SKM-1 (cell line): ENCODE results near the gene CTNNA3.
A peak's percentile ranks its signal among the peaks of the same experiment; 100 is the strongest.
"Not testable (repeated sequence)": the region's sequence is repeated elsewhere in the genome, so short reads cannot be mapped to it uniquely, and the experiment has no call there.

Experiments used
- DNase-seq: peaks from one replicate; lab custom pipeline; 2025; ENCODE audit not compliant: unreplicated experiment; lab: John Stamatoyannopoulos, UW

CTNNA3 gene

GRCh38 chr10:67606572-67606971 lies 89.4 kb downstream of the CTNNA3 start:
- no peak for DNase-seq

DNA sequence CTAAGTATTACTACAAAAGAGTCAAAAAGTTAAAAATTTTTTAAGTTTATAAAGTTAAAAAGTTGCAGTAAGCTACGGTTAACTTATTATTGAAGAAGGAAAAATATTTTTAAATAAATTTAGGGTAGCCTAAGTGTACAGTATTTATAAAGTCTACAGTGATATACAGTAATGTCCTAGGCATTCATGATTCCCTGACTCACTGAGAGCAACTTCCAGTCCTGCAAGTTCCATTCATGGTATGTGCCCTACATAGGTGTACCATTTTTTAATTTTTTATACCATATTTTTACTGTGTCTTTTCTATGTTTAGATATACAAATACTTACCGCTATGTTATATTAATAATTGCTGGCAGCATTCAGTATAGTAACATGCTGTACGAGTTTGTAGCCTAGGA lies 92.3 kb downstream of the CTNNA3 start:
- DNase-seq, result no peak

GRCh38 chr10:67603086-67603485 lies 92.9 kb downstream of the CTNNA3 start:
- DNase-seq, result no peak

DNA sequence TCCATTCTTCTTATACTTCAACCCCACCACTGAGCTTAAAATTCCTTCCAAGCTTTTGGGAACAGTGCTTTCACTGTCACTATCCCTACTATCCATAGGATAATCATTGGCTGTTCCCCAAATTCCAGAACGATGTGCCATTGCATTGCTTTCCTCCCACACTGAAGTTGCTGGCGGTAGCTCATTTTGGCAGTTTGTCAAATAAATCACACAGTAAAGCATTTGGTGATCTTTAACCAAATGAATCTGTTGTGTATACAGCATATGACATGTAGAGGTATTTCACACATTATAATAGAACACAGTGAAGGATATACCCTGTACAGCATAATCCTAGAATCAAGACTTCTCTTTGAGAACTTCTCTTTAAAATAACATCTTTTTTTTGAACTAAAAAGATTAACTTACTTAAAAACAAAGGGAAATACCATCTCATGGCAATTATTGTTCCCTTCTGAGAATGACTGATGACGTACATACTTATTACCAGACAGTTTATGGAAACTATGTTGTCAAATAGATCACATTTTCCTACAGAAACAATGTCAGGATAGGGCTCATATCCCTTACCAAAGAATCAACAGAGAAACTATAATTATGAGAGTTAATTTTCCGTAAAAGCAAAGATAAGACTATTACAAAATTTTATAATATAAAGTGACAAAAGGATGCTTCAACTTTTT lies 93.6 kb downstream of the CTNNA3 start:
- no peak for DNase-seq

DNA sequence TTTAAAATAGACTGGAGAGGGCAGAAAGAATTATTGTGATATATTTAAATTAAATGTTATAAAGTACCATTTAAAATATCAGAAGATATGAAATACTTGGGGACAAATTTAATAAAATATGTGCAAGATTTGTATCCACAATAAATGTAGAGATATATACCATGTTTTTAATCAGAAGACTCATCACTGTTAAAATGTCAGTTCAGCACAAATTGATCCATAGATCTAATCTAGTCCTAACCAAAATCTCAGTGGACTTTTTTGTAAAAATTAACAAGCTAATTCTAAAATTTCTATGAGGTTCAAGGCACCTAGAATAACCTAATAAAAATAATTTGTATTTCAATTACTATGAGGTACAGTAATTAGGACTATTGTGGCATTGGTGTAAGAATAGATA lies 96.4 kb downstream of the CTNNA3 start:
- DNase-seq, result no peak

- no peak for DNase-seq
These were observed 99.4 kb downstream of the CTNNA3 start for GRCh38 chr10:67596641-67597040.

GRCh38 chr10:67587771-67588170 lies 108.2 kb downstream of the CTNNA3 start:
- no peak for DNase-seq

DNA sequence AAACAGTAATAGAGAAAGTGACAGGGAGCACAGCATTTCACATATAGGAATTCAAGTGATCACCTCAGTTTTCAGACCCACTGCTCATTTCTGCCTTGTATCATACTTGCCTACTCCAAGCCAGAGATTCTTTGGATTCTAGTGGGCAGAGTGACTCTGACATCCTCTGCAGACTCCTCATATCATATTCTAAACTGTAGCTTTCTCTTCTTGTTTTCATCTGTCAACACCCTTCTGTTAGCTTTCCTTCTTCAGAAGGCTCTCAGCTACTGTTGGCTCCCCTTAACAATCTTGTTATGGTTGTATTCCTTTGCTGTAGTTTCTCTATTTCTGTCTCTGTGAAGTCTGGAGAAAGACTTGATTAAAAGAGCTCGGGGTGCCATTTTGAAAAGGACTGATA lies 120.5 kb downstream of the CTNNA3 start:
- DNase-seq, result no peak

- DNase-seq, result no peak
These were observed 122.5 kb downstream of the CTNNA3 start for GRCh38 chr10:67573484-67573883.

DNA sequence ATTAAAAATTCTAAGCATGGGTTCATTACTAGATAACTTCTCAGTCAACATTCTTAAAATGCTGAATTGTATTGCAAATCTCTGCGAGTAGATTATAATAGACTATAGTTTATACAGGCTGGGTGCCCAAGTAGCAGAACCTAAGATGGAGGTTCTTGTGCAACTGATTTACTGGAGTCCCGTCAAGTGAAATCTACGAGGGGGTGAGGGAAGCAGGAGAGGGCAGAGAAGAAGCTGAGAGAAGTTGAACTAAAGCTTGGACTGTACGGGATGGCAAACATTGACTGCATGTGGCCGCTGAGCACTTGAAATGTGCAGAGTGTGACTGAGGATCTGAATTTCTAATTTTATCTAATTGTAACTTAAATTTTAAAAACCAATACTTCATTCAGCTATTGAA lies 124.5 kb downstream of the CTNNA3 start:
- no peak for DNase-seq

- not testable (repeated sequence) for DNase-seq
These were observed 137.7 kb downstream of the CTNNA3 start for GRCh38 chr10:67558311-67558710.

- no peak for DNase-seq
These were observed 142.7 kb downstream of the CTNNA3 start for GRCh38 chr10:67553254-67553653.

GRCh38 chr10:67550838-67551402 lies 145.1 kb downstream of the CTNNA3 start:
- DNase-seq, result no peak

DNA sequence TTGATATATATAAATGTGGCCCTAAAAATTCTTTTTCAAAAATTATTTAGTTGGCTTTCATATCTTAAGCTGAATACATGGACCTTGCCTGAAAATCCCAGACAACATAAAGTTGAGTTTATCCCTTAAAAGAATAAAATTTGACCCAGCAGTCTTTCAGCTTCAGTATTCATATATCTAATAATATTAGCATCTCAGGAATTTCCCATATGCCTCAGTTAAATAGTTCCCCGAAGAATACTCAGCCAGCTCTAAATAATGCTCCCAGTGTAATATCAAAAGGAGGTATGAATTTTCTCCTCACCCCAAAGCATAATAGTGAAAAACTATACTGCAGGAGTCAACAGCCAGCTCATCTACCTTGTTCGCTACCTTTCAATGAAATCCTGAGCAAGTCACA lies 145.9 kb downstream of the CTNNA3 start:
- no peak for DNase-seq

- DNase-seq, result no peak
These were observed 146.6 kb downstream of the CTNNA3 start for GRCh38 chr10:67549390-67549789.

DNA sequence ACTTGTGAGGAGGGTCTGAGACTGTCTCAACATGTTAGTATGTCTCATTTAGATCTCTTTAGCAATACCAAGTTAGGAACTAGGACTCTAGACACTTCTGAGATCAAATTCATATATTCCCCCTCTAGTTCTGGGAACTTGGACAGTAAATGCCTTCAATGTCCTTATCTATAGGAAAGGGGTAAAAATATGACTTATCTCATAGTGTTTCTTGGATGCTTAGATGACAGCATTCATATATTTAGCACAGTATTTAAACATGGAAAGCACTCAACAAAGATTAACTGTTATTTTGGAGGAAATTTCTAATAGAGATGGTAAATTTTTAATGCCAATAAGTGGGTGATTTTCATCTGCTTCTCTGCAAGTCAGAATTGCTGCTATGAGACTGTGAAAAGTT lies 154.6 kb downstream of the CTNNA3 start:
- DNase-seq, result no peak

DNA sequence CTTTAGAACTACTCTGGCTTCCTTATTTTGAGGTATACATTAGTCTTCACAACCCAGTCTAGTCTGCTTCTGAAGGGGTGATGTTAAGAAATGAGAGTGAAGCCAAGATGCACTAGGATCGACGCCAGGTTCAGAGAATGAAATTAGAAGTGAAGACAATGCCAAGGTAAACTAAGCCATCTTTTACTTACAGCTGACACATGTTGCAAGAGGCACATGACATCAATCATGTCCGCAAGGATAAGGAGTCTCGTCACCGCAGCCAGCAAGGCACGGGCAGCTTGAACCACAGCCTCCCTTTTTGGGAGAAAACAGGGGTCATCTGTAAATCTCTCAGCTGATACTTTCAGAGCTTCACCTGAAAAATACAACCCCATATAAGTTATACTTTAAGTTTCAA lies 156.7 kb downstream of the CTNNA3 start:
- no peak for DNase-seq

GRCh38 chr10:67537906-67538305 lies 158.1 kb downstream of the CTNNA3 start:
- DNase-seq, result no peak

DNA sequence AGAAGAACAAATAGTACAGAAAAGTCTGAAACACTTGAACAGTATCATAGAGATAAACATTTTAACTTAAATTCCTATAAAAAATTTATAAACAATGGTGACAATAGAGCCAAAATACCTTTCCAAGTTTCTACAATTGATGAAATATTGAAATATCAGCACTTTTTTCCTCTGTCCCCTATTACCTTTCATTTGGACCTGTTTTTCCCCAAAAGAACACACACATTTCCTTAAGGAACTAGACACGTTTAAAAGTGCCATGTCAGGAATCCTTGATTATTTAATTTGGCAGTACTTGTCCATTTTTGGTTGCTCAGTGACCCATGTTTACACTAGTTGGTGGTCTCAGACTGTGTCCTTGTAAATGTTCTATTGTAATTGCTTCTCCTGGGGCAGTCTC lies 162.6 kb downstream of the CTNNA3 start:
- DNase-seq, result no peak

- DNase-seq, result not testable (repeated sequence)
These were observed 165.0 kb downstream of the CTNNA3 start for GRCh38 chr10:67530990-67531389.

DNA sequence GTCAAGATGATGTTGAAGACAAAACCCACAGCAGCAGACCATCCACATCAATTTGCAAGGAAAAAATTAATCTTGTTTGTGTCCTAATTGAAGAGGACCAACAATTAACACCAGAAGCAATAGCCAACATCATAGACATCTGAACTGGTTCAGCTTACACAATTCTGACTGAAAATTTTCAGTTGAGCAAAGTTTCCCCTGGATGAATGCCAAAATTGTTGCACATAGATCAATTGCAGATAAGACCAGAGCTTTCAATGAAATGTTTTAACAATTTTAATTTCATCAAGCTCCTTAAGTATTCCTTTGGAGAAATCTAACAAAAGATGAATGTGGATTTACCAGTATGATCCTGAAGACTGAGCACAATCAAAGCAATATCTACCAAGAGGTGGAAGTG lies 168.6 kb downstream of the CTNNA3 start:
- DNase-seq, result no peak

DNA sequence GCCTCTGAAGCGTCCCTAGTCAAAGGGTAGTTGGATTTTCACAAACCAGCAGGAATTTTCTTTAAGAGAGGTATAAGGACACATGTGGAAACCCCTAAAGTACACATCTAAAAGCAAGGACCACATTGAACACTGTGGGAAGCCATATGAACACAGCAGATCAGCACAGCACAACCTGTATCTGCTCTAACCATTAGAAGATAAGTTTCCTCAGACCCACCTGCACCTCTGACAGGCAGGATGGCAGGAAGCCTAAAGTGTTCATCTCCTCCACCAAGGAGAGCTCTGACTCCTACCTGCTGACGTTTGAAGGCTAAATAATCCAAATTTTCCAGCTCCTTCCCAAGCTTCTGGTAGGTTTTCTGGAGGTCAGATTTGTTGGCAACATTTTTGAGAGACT lies 174.4 kb downstream of the CTNNA3 start:
- DNase-seq, result no peak

DNA sequence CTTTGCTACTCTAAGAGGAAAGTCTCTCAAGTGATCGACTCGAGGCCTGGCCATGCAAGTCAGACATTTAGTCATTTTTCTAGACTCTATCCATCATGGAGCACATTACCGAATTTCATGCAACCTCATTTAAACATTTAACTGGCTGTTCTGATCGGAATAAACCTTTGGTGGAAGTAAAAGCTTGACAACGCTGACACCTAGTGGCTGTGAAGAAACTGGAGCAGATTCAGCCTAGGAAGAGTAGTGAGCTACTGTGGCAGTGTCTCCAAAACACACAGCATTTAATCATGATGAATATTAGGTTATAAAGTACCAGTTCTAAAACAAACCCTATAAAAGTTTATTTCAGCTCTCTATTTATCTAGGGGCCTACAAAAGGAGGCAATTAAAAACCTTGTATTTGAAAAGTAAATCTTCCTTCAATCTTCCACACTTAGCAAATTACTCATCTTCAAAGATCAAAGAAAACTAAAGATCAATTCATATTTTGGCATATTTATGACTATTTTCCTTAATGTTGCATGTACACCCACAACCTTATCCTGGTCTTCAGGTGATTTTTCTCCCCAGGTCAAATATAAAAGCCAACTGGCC lies 175.0 kb downstream of the CTNNA3 start:
- peak; percentile 32 for DNase-seq
